ENCODE data around the gene NOX5. TPM values are rescaled to one million over a fixed set of nuclear protein-coding genes. Genes with fewer than 3 reads are reported as not detected.

The NOX5 gene
- total RNA-seq, 1 experiment from 2014 or later: 0.91 TPM

- ChIA-PET CTCF (no interaction called here), POLR2A (no interaction called here), RAD21 (ENCODE audit: low non-redundant PET in 1 of 2, low total read pairs in 2 of 2, uncharacterized antibody in 2 of 2, unreplicated experiment in 2 of 2) (no interaction called here)
- H3K79me2 ChIP-seq (ENCODE audit: insufficient read depth, low read length): no peaks in the 10 kb centered on the region
- ATAC-seq (no peak), DNase-seq (ENCODE audit: low read depth, low spot score) (no peak)
- no peaks in the 10 kb centered on the region for H3K4me1 ChIP-seq (ENCODE audit: control insufficient read depth in 1 of 2, insufficient read depth in 2 of 2, low read length in 2 of 2)
- no peaks in the 10 kb centered on the region for H3K27me3 ChIP-seq (ENCODE audit: insufficient read depth, low read length)
- no peaks in the 10 kb centered on the region for H3K36me3 ChIP-seq (ENCODE audit: control insufficient read depth in 1 of 2, insufficient read depth in 2 of 2, low read length in 2 of 2)
- H2AFZ ChIP-seq (ENCODE audit: low read depth, low read length, poor library complexity, severe bottlenecking): no peak overlapping the region
- BruUV-seq (replicated peaks): no TSS peak
- no peak overlapping the region for H3K9ac ChIP-seq (ENCODE audit: low read length)
- H3K4me3 ChIP-seq (replicated peaks in 1 of 2; ENCODE audit: low read depth in 1 of 2, low read length in 2 of 2): no peak overlapping the region
- no peak for TF ChIP-seq RAD21 (IDR thresholded peaks at IDR 0.05; ENCODE audit: low read depth)
- no peak for TF ChIP-seq SRF (IDR thresholded peaks at IDR 0.05; ENCODE audit: low read depth)
- TF ChIP-seq ZBTB33 (IDR thresholded peaks at IDR 0.05; ENCODE audit: extremely low read depth, insufficient replicate concordance, low read length): no peak
- TF ChIP-seq REST (IDR thresholded peaks at IDR 0.05; ENCODE audit: low read depth): no peak
- TF ChIP-seq TCF7L2 (IDR thresholded peaks at IDR 0.05; ENCODE audit: borderline replicate concordance, extremely low read depth, insufficient read depth, insufficient read length): no peak
- no peak for TF ChIP-seq SP1 (IDR thresholded peaks at IDR 0.05; ENCODE audit: low read depth)
- TF ChIP-seq EGR1 (IDR thresholded peaks at IDR 0.05; ENCODE audit: low read depth): no peak
- TF ChIP-seq POLR2AphosphoS5 (IDR thresholded peaks at IDR 0.05; ENCODE audit: low read depth, low read length): no peak
- no peak for TF ChIP-seq ATF3 (IDR thresholded peaks at IDR 0.05)
- TF ChIP-seq FOSL1 (IDR thresholded peaks at IDR 0.05; ENCODE audit: low read depth): no peak
- no peak for TF ChIP-seq MAX (IDR thresholded peaks at IDR 0.05)
- no peak for TF ChIP-seq YY1 (IDR thresholded peaks at IDR 0.05; ENCODE audit: extremely low read depth, insufficient replicate concordance, low read depth, low read length)
- no peak for TF ChIP-seq ZNF274 (IDR thresholded peaks at IDR 0.05; ENCODE audit: low read depth, low read length)
- TF ChIP-seq ELF1 (IDR thresholded peaks at IDR 0.05; ENCODE audit: borderline replicate concordance, low read depth): no peak
- no peak for TF ChIP-seq EZH2 (IDR thresholded peaks at IDR 0.05)
- no peak for TF ChIP-seq JUND (IDR thresholded peaks at IDR 0.05)
- H3K9me3 ChIP-seq (ENCODE audit: control insufficient read depth in 1 of 2, insufficient read depth in 1 of 2, low read depth in 1 of 2, low read length in 2 of 2): peaks cover 8 to 11% of the 10 kb centered on the region in 2 experiments; a peak in 2 of 4 replicates
- no peaks in the 10 kb centered on the region for H3K9me2 ChIP-seq (ENCODE audit: insufficient read depth)
- H3K27ac ChIP-seq (ENCODE audit: low read depth, low read length): no peak overlapping the region
- intact Hi-C loops (cut with micrococcal nuclease): no loop called here
- no peak overlapping the region for H3K4me2 ChIP-seq (ENCODE audit: low read length)
- H4K20me1 ChIP-seq (ENCODE audit: insufficient read depth): no peaks in the 10 kb centered on the region
Observed at GRCh38 chr15:68972201-68973065, 42.1 kb upstream of the NOX5 start.
